Psoas muscle (tissue), 8 donors: ENCODE measurements around the gene HDAC8. TPM values are rescaled to one million over a fixed set of nuclear protein-coding genes. Genes with fewer than 3 reads are reported as not detected.
"Not testable (repeated sequence)": the region's sequence is repeated elsewhere in the genome, so short reads cannot be mapped to it uniquely, and the experiment has no call there.

ENCODE experiments used
- ATAC-seq, 4 donors: fragments of 200-7000 bp; cut with Tn5 transposase; one replicate each; pipeline ENCODE4 v1.9.1; 2020; ENCODE audit warnings: moderate library complexity in 3 of 4, mild to moderate bottlenecking in 2 of 4
- DNase-seq, 2 donors: peaks; one replicate each; pipeline ENCODE4 v3.0.0-alpha.2; 2020
- H3K27ac ChIP-seq: fragments of 200-600 bp; one replicate; pipeline ENCODE4 v1.8.0; 2022
- H3K27me3 ChIP-seq, 3 donors: fragments of 200-600 bp in 1 of 3; one replicate each; pipeline versions ENCODE4 v1.6.1 to v1.8.0; 2013 to 2022; ENCODE audit warnings: low read length in 2 of 3, mild to moderate bottlenecking in 2 of 3, moderate library complexity in 1 of 3; ENCODE audit not compliant: insufficient read depth in 3 of 3
- H3K36me3 ChIP-seq, 2 donors: fragments of 200-600 bp in 1 of 2; one replicate each; pipeline versions ENCODE4 v1.6.1 to v1.8.0; 2013 to 2022; ENCODE audit warnings: low read depth in 1 of 2, mild to moderate bottlenecking in 1 of 2, moderate library complexity in 1 of 2; ENCODE audit not compliant: insufficient read depth in 1 of 2
- H3K4me1 ChIP-seq: fragments of 200-600 bp; one replicate; pipeline ENCODE4 v1.8.0; 2022
- H3K4me3 ChIP-seq: fragments of 200-600 bp; one replicate; pipeline ENCODE4 v1.8.0; 2022; ENCODE audit warnings: mild to moderate bottlenecking
- H3K9me3 ChIP-seq: fragments of 200-600 bp; one replicate; pipeline ENCODE4 v1.8.0; 2022
- CTCF ChIP-seq: fragments of 200-600 bp; IDR thresholded peaks from one replicate; pipeline ENCODE4 v1.8.0; 2022; ENCODE audit warnings: antibody characterized with exemption
- WGBS, 3 donors: extraction: QIAGEN DNeasy Blood & Tissue Kit; methylation state at CpG; one replicate each; pipeline versions ENCODE4 v1.1.6 to v1.1.7; 2013; 5-methylcytosine and 5-hydroxymethylcytosine counted together
- intact Hi-C, 2 donors: fragments of 100-400 bp; cut with DNase I; formaldehyde crosslinking; loops; one replicate each; pipeline versions ENCODE4 v1.11.0 to v1.14.2; 2022
- polyA plus RNA-seq, 3 donors: library from polyadenylated mRNA; stranded (reverse); fragments of 200-250 nt; gene quantifications; one replicate each; pipeline ENCODE4 v1.2.3, GENCODE V29; 2013
- total RNA-seq, 4 donors: library from RNA; stranded (reverse); fragmentation: NEBNext Ultra II Directional in 2 of 4; extraction: Animal tissue kit (Norgen Biotek cat#: 25700) in 2 of 4; gene quantifications; one replicate each; pipeline versions ENCODE4 v1.2.1 to v1.2.4, GENCODE V29; 2021 to 2023
- donor health status: healthy with polysubstance abuse.
- donor health status: DM: no; HTN: no; CAD: no; lungs with moderate emphysema.
- donor health status: Bipolar disorder and iron deficiency.
- donor health status: healthy.
- donor health status: DM: yes; HTN: yes; CAD: no.
- donor health status: DM: no; HTN: no; CAD: no.
- donor health status: DM: no; HTN: no; CAD: no.
- donor health status: DM: yes; HTN: yes; CAD: no.

Gene HDAC8
- total and polyA plus RNA-seq, 7 donors = 5.8 to 17.5 (median 10.8) TPM

GRCh38 chrX:72526534-72527508 lies 45.8 kb downstream of the HDAC8 start:
- no peak overlapping the region for H3K4me3 ChIP-seq
- H3K9me3 ChIP-seq = no peaks in the 10 kb centered on the region
- intact Hi-C loops = no loop called here
- H3K27ac ChIP-seq = no peak overlapping the region
- peaks cover 0 to 4% (median 0%) of the 10 kb centered on the region in 3 donors for H3K27me3 ChIP-seq
- WGBS, 3 donors = 52 to 62% (median 58%) methylated on average over 6 of the region's 6 CpGs
- TF ChIP-seq CTCF = no peak
- DNase-seq (no peak), ATAC-seq (peak in 2 of 4 donors; percentile 43 to 49)
- no peaks in the 10 kb centered on the region for H3K36me3 ChIP-seq
- H3K4me1 ChIP-seq = no peaks in the 10 kb centered on the region

DNA sequence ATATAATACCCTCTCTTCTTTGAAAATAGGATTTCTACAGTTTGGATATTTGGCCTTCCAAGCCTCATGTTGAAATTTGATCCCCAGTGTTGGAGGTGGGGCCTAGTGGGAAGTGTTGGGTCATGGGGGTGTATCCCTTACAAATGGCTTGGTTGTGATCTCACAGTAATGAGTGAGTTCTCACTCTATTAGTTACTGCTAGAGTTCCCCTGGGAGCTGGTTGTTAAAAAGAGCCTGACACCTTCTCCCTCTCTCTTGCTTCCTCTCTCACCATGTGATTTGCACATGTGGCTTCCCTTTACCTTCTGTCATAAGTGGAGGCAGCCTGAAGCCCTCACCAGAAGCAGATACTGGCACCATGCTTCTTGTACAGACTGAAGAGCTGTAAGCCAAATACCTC lies 73.9 kb downstream of the HDAC8 start:
- Histone ChIP-seq H3K27ac (no peak overlapping the region), H3K36me3 (no peaks in the 10 kb centered on the region), H3K4me1 (no peaks in the 10 kb centered on the region), H3K4me3 (no peak overlapping the region), H3K9me3 (peaks cover 18% of the 10 kb centered on the region), H3K27me3 (peaks cover 0 to 3% (median 0%) of the 10 kb centered on the region in 3 donors)
- no peak for TF ChIP-seq CTCF
- ATAC-seq (no peak), DNase-seq (no peak)
- intact Hi-C loops = no loop called here

DNA sequence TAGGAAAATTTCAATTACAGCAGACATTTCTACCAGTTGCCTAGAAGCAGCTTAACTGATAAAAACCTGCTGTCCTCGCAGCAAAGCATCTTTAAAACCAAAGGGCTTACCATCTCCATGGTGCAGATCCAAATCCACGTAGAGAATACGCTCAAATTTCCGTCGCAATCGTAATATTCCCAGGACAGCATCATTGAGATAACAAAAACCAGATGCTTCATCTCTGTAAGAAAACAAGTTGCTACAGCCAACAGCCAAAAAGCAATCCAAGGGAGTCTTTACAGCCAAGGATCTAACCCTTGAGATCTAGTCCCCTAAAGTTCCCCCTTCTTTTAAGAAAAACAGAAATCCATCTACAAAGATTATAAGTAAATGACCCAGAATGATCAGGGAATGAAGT lies 77.6 kb downstream of the HDAC8 start:
- intact Hi-C loops = no loop called here
- Histone ChIP-seq H3K9me3 (peaks cover 10% of the 10 kb centered on the region), H3K36me3 (no peaks in the 10 kb centered on the region), H3K27me3 (peaks cover 0 to 3% (median 0%) of the 10 kb centered on the region in 3 donors), H3K27ac (no peak overlapping the region), H3K4me3 (no peak overlapping the region), H3K4me1 (no peaks in the 10 kb centered on the region)
- ATAC-seq (no peak), DNase-seq (no peak)
- TF ChIP-seq CTCF = no peak
- WGBS, 3 donors = 70 to 87% (median 82%) methylated on average over 6 of the region's 6 CpGs

- Histone ChIP-seq H3K27ac (no peak overlapping the region), H3K36me3 (peaks cover 0 to 3% of the 10 kb centered on the region in 2 donors), H3K4me3 (no peak overlapping the region), H3K9me3 (no peaks in the 10 kb centered on the region), H3K27me3 (peaks cover 0 to 6% (median 0%) of the 10 kb centered on the region in 3 donors), H3K4me1 (no peaks in the 10 kb centered on the region)
- intact Hi-C loops = no loop called here
- ATAC-seq (no peak), DNase-seq (no peak)
- WGBS, 3 donors = 92 to 100% (median 96%) methylated on average over 1 of the region's 1 CpG
- no peak for TF ChIP-seq CTCF
Observed at GRCh38 chrX:72492499-72492898, 80.1 kb downstream of the HDAC8 start.

DNA sequence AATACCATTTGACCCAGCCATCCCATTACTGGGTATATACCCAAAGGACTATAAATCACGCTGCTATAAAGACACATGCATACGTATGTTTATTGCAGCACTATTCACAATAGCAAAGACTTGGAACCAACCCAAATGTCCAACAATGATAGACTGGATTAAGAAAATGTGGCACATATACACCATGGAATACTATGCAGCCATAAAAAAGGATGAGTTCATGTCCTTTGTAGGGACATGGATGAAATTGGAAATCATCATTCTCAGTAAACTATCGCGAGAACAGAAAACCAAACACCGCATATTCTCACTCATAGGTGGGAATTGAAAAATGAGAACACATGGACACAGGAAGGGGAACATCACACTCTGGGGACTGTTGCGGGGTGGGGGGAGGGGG lies 82.4 kb downstream of the HDAC8 start:
- H3K27ac ChIP-seq, H3K4me1 ChIP-seq, DNase-seq, intact Hi-C loops, H3K36me3 ChIP-seq, H3K9me3 ChIP-seq, ATAC-seq, H3K4me3 ChIP-seq, H3K27me3 ChIP-seq: not testable (repeated sequence)
- 89 to 95% (median 93%) methylated on average over 5 to 6 of the region's 6 CpGs for WGBS, 3 donors
